K562 (cell line): ENCODE data around the gene TBC1D16. TPM values are rescaled to one million over a fixed set of nuclear protein-coding genes. Genes with fewer than 3 reads are reported as not detected.
A peak's percentile ranks its signal among the peaks of the same experiment; 100 is the strongest.

ENCODE experiments used
- ATAC-seq: fragments of 200-7000 bp; cut with Tn5 transposase; 3 replicates; pipeline ENCODE4 v1.9.1; 2020; ENCODE audit warnings: moderate library complexity
- BruUV-seq: library from RNA; stranded (reverse); fragments of 400-500 nt; replicated peaks from 2 replicates; lab custom pipeline; 2021; lab: Mats Ljungman, UMichigan
- CTCF ChIA-PET: fragments of 300-600 bp; formaldehyde crosslinking; extraction: SDS; loops from one replicate; lab custom pipeline; 2021; ENCODE audit warnings: low intra/inter-chr PET ratio; lab: Yijun Ruan, JAX
- POLR2A ChIA-PET: fragments of 300-600, 350-650 bp; sonication (Branson Sonifier 250); formaldehyde crosslinking; extraction: SDS; loops from one replicate; lab custom pipeline; 2021; ENCODE audit warnings: antibody characterized with exemption, inconsistent platforms; lab: Yijun Ruan, JAX
- DNase-seq, 4 experiments: peaks; one replicate each; pipeline versions ENCODE4 v3.0.0 to v3.0.0-alpha.2; 2011 to 2018; ENCODE audit warnings: low spot score in 3 of 4, mixed read lengths in 3 of 4; ENCODE audit errors: extremely low read depth in 1 of 4
- FAIRE-seq: peaks from 2 replicates; lab custom pipeline; 2011; peaks lifted over from hg19 to GRCh38; lab: Jason Lieb, UNC
- H2AFZ ChIP-seq: 2 replicates; pipeline ENCODE4 v1.6.0; 2011; ENCODE audit warnings: low read depth, low read length, control low read depth, inconsistent platforms
- H3K27ac ChIP-seq: fragments of 200-600 bp; 3 replicates; pipeline ENCODE4 v1.8.0; 2011; ENCODE audit warnings: low read depth, mild to moderate bottlenecking, control low read depth, inconsistent platforms, low read length, moderate library complexity, mixed read lengths; ENCODE audit errors: extremely low read depth
- H3K27me3 ChIP-seq, 2 experiments: fragments of 300-600 bp in 1 of 2; 2 replicates in 1 of 2; 3 replicates in 1 of 2; pipeline versions ENCODE4 v1.6.0 to v1.8.0; 2011; ENCODE audit warnings: inconsistent platforms in 2 of 2, low read length in 2 of 2, mild to moderate bottlenecking in 1 of 2, mixed read lengths in 1 of 2, moderate library complexity in 1 of 2; ENCODE audit not compliant: control insufficient read depth in 2 of 2, insufficient read depth in 2 of 2
- H3K36me3 ChIP-seq: fragments of 300-600 bp; 3 replicates; pipeline ENCODE4 v1.8.0; 2011; ENCODE audit warnings: mild to moderate bottlenecking, low read length, inconsistent platforms; ENCODE audit not compliant: control insufficient read depth, insufficient read depth
- H3K4me1 ChIP-seq, 2 experiments: fragments of 200-600 bp in 1 of 2; replicated peaks in 1 of 2; 2 replicates in 1 of 2; 3 replicates in 1 of 2; pipeline versions ENCODE4 v1.5.1 to v1.8.0; 2011; ENCODE audit warnings: inconsistent platforms in 2 of 2, low read length in 2 of 2, mild to moderate bottlenecking in 1 of 2, mixed read lengths in 1 of 2, moderate library complexity in 1 of 2; ENCODE audit not compliant: control insufficient read depth in 2 of 2, insufficient read depth in 2 of 2
- H3K4me2 ChIP-seq: 2 replicates; pipeline ENCODE4 v1.6.1; 2011; ENCODE audit warnings: low read length, control low read depth, inconsistent platforms, mixed read lengths; ENCODE audit not compliant: insufficient read depth
- H3K4me3 ChIP-seq: fragments of 200-600 bp; sonication (generic), shearing (Covaris generic); 2 replicates; pipeline ENCODE4 v1.5.1; 2016; ENCODE audit warnings: control low read depth, inconsistent platforms
- H3K79me2 ChIP-seq: fragments of 200-600 bp; 3 replicates; pipeline ENCODE4 v1.8.0; 2011; ENCODE audit warnings: low read length, inconsistent platforms; ENCODE audit not compliant: control insufficient read depth, insufficient read depth
- H3K9ac ChIP-seq, 2 experiments: 2 replicates each; pipeline versions ENCODE4 v1.6.0 to v1.6.1; 2011; ENCODE audit warnings: low read depth in 2 of 2, low read length in 2 of 2, control low read depth in 1 of 2, inconsistent platforms in 1 of 2, mild to moderate bottlenecking in 1 of 2, mixed read lengths in 1 of 2; ENCODE audit not compliant: insufficient read depth in 1 of 2
- H3K9me1 ChIP-seq: one replicate; pipeline ENCODE4 v1.6.0; 2011; ENCODE audit warnings: inconsistent platforms, mild to moderate bottlenecking, low read length, moderate library complexity; ENCODE audit not compliant: control insufficient read depth, insufficient read depth
- H3K9me3 ChIP-seq: replicated peaks from 2 replicates; pipeline ENCODE4 v1.5.1; 2011; ENCODE audit warnings: low read depth, low read length, inconsistent platforms; ENCODE audit not compliant: control insufficient read depth, insufficient read depth
- H4K20me1 ChIP-seq: replicated peaks from 2 replicates; pipeline ENCODE4 v1.6.1; 2011; ENCODE audit warnings: low read length, inconsistent platforms, mixed read lengths; ENCODE audit not compliant: control insufficient read depth, insufficient read depth
- BDP1 ChIP-seq: IDR thresholded peaks from 3 replicates; pipeline ENCODE4 v1.6.1; 2011; ENCODE audit not compliant: insufficient read length, insufficient read depth
- MAFK ChIP-seq: IDR thresholded peaks from 2 replicates; pipeline ENCODE4 v1.6.1; 2011; ENCODE audit warnings: low read length, improper control_type of control experiment
- MCM2 ChIP-seq: fragments of 450-650 bp; IDR thresholded peaks from 2 replicates; pipeline ENCODE4 v1.6.1; 2017; ENCODE audit warnings: low read depth, mild to moderate bottlenecking
- SMARCA4 ChIP-seq: fragments of 450-650 bp; IDR thresholded peaks from 2 replicates; pipeline ENCODE4 v1.6.1; 2016
- ZNF212 ChIP-seq: fragments of 450-650 bp; formaldehyde crosslinking; IDR thresholded peaks from 2 replicates; pipeline ENCODE4 v1.4.0; 2020; ENCODE audit warnings: mild to moderate bottlenecking
- ZNF699 ChIP-seq: fragments of 250-450 bp; sonication (Bioruptor Pico); IDR thresholded peaks from 2 replicates; pipeline ENCODE4 v1.8.0; 2021; ENCODE audit warnings: mild to moderate bottlenecking, moderate library complexity; ENCODE audit not compliant: insufficient replicate concordance
- WGBS: fragments of 100-300 bp; shearing (Covaris generic); methylation state at CpG from one replicate; pipeline ENCODE4 v1.1.6; 2016; ENCODE audit warnings: low coverage, mixed read lengths; ENCODE audit not compliant: insufficient coverage; ENCODE audit errors: missing lambda C conversion rate; 5-methylcytosine and 5-hydroxymethylcytosine counted together
- in situ Hi-C: fragments of 300-500 bp; cut with MboI; formaldehyde crosslinking; loops from 4 replicates; pipeline ENCODE4 v1.15.0; 2018; ENCODE audit warnings: inconsistent platforms, mixed read lengths
- intact Hi-C: fragments of 100-400 bp; cut with micrococcal nuclease; formaldehyde crosslinking; loops from 2 replicates; pipeline ENCODE4 v1.14.2; 2022
- polyA plus RNA-seq, 8 experiments: library from polyadenylated mRNA; depleted of rRNA in 4 of 8; stranded (reverse) in 5 of 8; unstranded in 3 of 8; fragments of >200 nt; fragmentation: Nextera tagmentation in 2 of 8; fragmentation: Illumina TruSeq in 1 of 8; extraction: Ambion mirVana in 2 of 8; extraction: Trizol in 1 of 8; gene quantifications; 2 replicates each; pipeline versions ENCODE4 v1.2.1 to v1.2.3, GENCODE V29; 2011 to 2014; ENCODE audit warnings: inconsistent platforms in 1 of 8, missing spikeins in 1 of 8
- total RNA-seq, 7 experiments: library from RNA; depleted of rRNA in 6 of 7; stranded (reverse); fragments of >200 nt in 6 of 7; fragmentation: Illumina TruSeq in 2 of 7; extraction: Trizol in 2 of 7; gene quantifications; 2 replicates each; pipeline versions ENCODE4 v1.2.1 to v1.2.3, GENCODE V29; 2011 to 2021; ENCODE audit warnings: low replicate concordance in 1 of 7
- TF ChIP-seq, protein P1 (sequence below): fragments of 200-800 bp; sonication (Bioruptor generic); IDR thresholded peaks from 2 replicates; pipeline ENCODE4 v1.6.1; 2017; ENCODE audit warnings: missing genetic modification characterization, missing compliant biosample characterization
- TF ChIP-seq, protein P2 (sequence below): fragments of 450-650 bp; IDR thresholded peaks from 2 replicates; pipeline ENCODE4 v1.6.1; 2016; ENCODE audit warnings: borderline replicate concordance

The TBC1D16 gene
- total and polyA plus RNA-seq, 9 of the 15 experiments (the other 6 are each of a cell fraction or from before 2014, with no cell fraction given), result 0.01 to 0.20 (median 0.03) TPM; not detected in 1

DNA sequence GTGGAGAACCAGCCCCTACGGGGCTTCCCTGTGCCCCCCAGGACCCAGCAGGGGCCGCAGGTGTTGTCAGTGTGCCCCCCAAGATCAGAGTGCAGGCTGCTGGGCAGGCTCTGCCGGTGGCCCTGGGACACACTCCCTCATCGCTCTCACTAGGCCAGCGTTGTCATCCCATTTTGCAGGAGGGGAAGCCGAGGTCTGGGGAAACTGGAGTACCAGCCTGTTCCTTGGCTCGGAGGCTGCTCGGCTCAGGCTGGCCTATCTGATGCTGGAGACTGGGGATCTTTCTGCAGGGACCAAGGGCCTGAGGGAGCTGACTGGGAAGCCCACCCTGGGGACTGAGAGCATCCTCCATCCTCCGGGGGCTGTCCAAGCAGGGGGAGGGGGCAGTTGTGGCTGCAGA, 122.2 kb downstream of the TBC1D16 start:
- 0 out of 4 replicates have a peak overlapping the region, but pooled peaks of 1 of the 2 experiments have one; percentile 35 for H3K9ac ChIP-seq
- no peak overlapping the region for H3K4me2 ChIP-seq
- H4K20me1 ChIP-seq, result no peaks in the 10 kb centered on the region; the same call in none of the 2 replicates
- no TSS peak for BruUV-seq
- DNase-seq (no peak), FAIRE-seq (no peak), ATAC-seq (no peak)
- 13% methylated on average over 9 of the region's 9 CpGs for WGBS
- no peaks in the 10 kb centered on the region for H3K36me3 ChIP-seq
- in situ Hi-C loops, result loop anchor here (10.0 kb wide), 1 partner anchor 169 kb away; no protein-coding TSS in a partner anchor
- no peaks in the 10 kb centered on the region for H3K9me3 ChIP-seq
- no peaks in the 10 kb centered on the region for H3K9me1 ChIP-seq
- no peak overlapping the region for H3K4me3 ChIP-seq
- no peak overlapping the region for H2AFZ ChIP-seq
- H3K27me3 ChIP-seq, result peaks cover 17 to 64% of the 10 kb centered on the region in 2 experiments; a peak in 4 of 5 replicates
- ChIA-PET CTCF (interaction anchor here (0.6 to 1.7 kb wide), 2 partner anchors 62 to 124 kb away, joined by 5 to 6 read pairs; no protein-coding TSS in a partner anchor), POLR2A (no interaction called here)
- no peak overlapping the region for H3K27ac ChIP-seq
- peaks cover 0 to 20% of the 10 kb centered on the region in 2 experiments; a peak in 2 of 5 replicates for H3K4me1 ChIP-seq
- no peaks in the 10 kb centered on the region for H3K79me2 ChIP-seq
- intact Hi-C loops, result no loop called here
- TF ChIP-seq, protein P1, sequence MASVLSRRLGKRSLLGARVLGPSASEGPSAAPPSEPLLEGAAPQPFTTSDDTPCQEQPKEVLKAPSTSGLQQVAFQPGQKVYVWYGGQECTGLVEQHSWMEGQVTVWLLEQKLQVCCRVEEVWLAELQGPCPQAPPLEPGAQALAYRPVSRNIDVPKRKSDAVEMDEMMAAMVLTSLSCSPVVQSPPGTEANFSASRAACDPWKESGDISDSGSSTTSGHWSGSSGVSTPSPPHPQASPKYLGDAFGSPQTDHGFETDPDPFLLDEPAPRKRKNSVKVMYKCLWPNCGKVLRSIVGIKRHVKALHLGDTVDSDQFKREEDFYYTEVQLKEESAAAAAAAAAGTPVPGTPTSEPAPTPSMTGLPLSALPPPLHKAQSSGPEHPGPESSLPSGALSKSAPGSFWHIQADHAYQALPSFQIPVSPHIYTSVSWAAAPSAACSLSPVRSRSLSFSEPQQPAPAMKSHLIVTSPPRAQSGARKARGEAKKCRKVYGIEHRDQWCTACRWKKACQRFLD (CRISPR knock-in tag), result no peak
- TF ChIP-seq ZNF212 (no peak), MAFK (no peak), ZNF699 (CRISPR knock-in tag) (no peak), SMARCA4 (no peak), MCM2 (no peak), BDP1 (no peak)
- TF ChIP-seq, protein P2, sequence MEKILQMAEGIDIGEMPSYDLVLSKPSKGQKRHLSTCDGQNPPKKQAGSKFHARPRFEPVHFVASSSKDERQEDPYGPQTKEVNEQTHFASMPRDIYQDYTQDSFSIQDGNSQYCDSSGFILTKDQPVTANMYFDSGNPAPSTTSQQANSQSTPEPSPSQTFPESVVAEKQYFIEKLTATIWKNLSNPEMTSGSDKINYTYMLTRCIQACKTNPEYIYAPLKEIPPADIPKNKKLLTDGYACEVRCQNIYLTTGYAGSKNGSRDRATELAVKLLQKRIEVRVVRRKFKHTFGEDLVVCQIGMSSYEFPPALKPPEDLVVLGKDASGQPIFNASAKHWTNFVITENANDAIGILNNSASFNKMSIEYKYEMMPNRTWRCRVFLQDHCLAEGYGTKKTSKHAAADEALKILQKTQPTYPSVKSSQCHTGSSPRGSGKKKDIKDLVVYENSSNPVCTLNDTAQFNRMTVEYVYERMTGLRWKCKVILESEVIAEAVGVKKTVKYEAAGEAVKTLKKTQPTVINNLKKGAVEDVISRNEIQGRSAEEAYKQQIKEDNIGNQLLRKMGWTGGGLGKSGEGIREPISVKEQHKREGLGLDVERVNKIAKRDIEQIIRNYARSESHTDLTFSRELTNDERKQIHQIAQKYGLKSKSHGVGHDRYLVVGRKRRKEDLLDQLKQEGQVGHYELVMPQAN, result no peak
